Measurements from ENCODE around the gene ZCCHC9.

DNA sequence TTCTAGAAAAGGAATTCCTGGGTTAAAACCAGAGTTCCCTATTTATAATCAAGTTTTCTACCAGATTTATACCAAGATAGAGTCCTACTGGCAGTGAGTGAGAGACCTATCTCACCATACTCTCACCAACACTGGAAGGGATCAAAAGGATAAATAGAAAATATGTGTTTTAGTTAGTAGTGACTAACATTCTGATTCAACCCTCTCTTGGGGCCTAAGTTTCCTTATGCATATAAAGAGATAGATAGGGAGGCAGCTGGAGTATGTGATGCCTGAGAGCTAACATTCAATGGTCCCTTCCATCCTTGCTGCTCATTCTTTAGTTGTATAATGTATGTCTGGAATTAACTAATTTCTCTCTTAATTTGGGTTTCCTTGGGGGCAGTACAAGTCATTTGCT, 36.3 kb upstream of the ZCCHC9 start:
- TF ChIP-seq, protein P1, sequence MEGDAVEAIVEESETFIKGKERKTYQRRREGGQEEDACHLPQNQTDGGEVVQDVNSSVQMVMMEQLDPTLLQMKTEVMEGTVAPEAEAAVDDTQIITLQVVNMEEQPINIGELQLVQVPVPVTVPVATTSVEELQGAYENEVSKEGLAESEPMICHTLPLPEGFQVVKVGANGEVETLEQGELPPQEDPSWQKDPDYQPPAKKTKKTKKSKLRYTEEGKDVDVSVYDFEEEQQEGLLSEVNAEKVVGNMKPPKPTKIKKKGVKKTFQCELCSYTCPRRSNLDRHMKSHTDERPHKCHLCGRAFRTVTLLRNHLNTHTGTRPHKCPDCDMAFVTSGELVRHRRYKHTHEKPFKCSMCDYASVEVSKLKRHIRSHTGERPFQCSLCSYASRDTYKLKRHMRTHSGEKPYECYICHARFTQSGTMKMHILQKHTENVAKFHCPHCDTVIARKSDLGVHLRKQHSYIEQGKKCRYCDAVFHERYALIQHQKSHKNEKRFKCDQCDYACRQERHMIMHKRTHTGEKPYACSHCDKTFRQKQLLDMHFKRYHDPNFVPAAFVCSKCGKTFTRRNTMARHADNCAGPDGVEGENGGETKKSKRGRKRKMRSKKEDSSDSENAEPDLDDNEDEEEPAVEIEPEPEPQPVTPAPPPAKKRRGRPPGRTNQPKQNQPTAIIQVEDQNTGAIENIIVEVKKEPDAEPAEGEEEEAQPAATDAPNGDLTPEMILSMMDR (IDR thresholded peaks at IDR 0.05), result no peak
- TF ChIP-seq EP300 (IDR thresholded peaks at IDR 0.05) (no peak), POLR2A (IDR thresholded peaks at IDR 0.05) (no peak)

Measured in ovary (tissue), 3 donors.